ENCODE data around the gene SFXN3. TPM values are rescaled to one million over a fixed set of nuclear protein-coding genes. Genes with fewer than 3 reads are reported as not detected.

SFXN3 gene
- total RNA-seq, 1 experiment from 2014 or later: 35.8 TPM

GRCh38 chr10:101000127-101000914, 30.7 kb upstream of the SFXN3 start:
- no peak for DNase-seq (ENCODE audit: low spot score)

- peak; percentile 55 for DNase-seq (ENCODE audit: low spot score)
These were observed 29.9 kb upstream of the SFXN3 start for GRCh38 chr10:101000915-101001658.

DNA sequence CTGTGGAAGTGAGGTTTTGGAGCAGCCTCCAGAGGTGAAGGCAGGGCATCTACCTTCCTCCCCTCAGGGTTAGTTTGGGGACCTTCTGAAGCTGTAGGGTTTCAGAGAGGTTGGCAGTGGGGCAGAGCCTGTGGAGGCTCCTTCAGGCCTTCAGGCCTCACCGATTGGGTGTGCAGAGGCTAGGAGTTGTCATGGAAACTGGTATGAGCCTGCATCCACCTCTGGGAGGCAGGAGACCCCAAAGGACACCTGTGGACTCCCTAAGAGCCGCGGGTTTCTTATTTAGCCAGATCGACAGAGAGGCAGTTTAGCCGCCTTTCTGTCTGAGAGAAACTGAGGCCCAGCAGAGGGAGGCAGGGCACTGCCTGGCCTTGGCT, 29.4 kb upstream of the SFXN3 start:
- DNase-seq (ENCODE audit: low spot score): no peak

GRCh38 chr10:101002456-101002855, 28.6 kb upstream of the SFXN3 start:
- no peak for DNase-seq (ENCODE audit: low spot score)

- no peak for DNase-seq (ENCODE audit: low spot score)
These were observed 27.3 kb upstream of the SFXN3 start for GRCh38 chr10:101003639-101004206.

GRCh38 chr10:101005361-101005760, 25.7 kb upstream of the SFXN3 start:
- no peak for DNase-seq (ENCODE audit: low spot score)

DNA sequence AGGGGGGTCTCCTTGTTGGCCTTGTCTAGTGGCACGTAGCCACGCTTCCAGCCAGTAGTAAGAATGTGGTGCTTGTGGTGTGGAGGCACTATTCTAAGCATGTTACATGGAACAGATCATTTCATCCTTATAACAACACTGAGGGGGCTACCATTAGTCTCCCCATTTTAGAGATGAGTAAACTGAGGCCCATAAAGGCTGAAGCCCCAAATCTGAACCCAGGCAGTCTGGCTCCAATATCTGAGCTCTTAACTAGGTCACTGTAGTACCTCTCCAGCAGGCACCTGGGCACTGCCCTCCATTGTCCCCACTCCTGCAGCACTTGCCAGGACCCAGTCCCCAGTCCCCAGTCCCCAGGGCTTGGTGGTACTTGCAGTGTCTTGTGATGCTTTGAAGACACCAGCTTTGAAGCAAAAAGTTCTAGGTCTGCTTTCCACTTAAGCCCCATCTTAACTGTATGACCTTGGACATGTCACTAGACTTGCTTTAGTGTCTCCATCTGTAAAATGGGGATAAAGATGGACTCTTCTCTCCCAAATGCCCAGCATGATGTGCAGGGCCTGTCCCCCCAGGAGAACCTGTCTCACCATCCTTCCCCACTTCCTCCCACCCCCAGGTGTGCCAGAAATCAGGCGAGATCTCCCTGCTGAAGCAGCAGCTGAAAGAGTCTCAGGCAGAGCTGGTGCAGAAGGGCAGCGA, 25.0 kb upstream of the SFXN3 start:
- DNase-seq (ENCODE audit: low spot score): no peak

DNA sequence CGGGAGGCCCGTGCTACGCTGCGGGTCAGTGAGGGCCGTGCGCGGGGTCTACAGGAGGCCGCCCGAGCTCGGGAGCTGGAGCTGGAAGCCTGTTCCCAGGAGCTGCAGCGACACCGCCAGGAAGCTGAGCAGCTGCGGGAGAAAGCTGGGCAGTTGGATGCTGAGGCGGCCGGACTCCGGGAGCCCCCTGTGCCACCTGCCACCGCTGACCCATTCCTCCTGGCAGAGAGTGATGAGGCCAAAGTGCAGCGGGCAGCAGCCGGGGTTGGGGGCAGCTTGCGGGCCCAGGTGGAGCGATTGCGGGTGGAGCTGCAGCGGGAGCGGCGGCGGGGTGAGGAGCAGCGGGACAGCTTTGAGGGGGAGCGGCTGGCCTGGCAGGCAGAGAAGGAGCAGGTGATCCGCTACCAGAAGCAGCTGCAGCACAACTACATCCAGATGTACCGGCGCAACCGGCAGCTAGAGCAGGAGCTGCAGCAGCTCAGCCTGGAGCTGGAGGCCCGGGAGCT, 24.4 kb upstream of the SFXN3 start:
- no peak for DNase-seq (ENCODE audit: low spot score)

DNA sequence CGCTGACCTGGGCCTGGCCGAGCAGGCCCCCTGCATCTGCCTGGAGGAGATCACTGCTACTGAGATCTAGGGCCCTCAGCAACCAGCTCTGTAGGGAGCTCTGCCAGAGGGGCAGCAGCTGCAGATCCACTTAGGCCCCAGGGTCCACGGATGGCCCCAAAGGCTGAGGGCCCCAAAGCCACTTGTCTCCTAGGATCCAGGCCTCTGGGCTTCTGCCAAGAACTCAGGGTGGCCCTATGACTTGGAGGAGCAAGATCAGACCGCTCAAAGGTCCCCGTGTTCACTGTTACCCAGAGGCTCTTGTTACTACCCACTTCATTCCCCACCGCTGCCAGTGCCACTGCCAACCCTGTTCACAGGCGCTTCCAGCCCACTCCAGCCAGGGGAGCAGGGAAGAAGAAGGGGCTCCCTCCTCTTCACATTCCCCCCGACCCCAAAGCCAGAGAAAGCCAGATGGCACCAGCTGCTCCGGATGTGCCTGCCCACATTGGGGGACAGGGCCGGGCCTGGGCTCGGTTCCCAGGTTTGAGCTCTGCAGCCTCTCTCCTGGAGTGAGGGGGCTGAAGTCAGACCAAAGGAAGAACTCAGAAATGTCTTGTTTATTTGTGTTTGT, 23.8 kb upstream of the SFXN3 start:
- DNase-seq (ENCODE audit: low spot score): peak; percentile 45

DNA sequence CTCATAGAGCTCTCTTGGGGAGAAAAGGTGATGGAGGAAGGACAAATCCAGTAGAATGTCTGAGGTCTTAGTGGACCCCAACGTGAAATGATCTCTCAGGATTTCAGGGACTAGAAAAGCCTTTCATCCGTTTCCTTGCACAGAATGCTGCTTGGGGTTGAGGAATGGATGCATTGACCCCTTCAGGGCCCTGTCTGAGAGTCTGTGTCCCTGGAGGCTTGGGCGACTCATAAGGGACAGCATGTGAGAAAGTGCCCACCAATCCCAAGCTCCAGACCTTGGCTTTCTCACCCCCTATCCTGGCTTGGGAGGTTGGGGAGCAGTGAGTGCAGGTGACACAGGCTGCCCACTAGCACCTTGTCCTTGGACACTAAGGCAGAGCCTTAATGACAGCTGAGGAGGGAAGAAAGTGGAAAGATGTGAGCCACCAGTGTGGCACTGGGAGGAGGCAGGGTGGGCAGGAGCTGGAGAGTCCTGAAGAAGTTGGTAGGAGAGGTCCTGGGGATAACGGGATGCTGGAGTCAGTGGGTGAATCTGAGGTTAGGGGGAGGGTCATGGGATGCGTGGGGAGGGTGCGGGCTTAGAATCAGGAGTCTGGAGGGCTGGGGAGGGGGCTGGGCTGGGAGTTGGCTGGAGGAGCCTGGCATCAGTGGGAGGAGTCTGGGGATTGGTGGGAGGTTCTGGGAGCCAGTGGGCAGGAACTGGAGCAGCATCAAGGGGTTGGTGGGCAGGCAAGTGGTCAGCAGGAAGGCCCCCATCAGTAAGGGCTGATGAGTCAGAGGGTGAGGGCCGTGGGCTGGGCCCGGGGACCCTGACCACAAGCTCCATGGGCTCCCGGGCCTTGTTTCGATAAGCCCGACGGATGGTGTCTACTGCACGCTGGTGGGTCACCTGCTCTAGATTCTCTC, 22.9 kb upstream of the SFXN3 start:
- DNase-seq (ENCODE audit: low spot score): no peak

DNA sequence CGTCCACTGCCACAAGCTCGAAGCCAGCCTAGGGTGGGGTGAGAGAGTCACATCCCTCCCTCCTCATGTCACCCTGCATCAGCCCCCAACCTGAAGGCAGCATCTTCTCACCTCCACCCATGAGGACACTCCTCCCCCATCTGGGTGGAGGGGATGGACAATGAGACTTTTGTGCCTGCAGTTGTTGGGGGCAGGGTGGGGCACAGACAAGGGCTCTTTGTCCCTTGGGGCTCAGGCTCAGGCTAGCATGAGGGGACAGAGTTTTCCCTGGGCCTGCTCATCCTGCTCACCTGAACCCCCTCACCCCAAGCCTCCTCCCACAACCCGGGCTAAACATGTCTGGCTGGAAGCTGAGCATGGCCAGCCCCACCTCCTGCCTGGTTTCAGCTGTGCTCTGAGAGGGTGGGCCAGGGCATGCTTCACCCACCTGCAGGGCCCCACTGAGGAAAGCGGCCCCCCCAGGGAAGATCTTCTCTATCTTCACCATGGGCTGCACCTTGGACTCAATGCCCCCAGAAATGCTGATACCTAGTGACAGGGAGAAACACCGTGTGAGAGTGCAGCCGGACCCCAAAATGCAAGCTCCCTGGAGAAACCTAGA, 22.1 kb upstream of the SFXN3 start:
- DNase-seq (ENCODE audit: low spot score): no peak

DNA sequence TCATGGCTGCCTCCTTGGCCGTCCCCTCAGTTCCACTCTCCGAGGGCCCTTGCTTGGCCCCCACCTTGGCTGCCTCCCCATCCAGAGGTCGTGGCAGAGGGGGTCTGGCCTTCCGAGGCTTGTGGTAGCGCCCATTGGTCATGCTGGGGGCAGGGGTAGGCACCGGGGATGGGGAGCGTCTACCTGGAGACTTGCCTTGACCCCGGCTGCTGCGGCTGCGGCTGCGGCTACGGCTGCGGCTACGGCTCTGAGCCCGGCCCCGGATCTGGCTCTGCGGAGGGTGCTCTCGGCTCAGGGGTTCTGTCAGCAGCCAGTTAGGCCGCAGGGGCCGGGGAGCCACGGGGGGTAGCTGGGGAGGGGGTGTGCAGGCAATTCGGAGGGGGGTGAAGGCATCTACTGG, 20.7 kb upstream of the SFXN3 start:
- no peak for DNase-seq (ENCODE audit: low spot score)

- no peak for DNase-seq (ENCODE audit: low spot score)
These were observed 19.3 kb upstream of the SFXN3 start for GRCh38 chr10:101011517-101012423.

- DNase-seq (ENCODE audit: low spot score): peak; percentile 94
These were observed 18.3 kb upstream of the SFXN3 start for GRCh38 chr10:101012525-101013364.

GRCh38 chr10:101013365-101013825, 17.6 kb upstream of the SFXN3 start:
- DNase-seq (ENCODE audit: low spot score): no peak

DNA sequence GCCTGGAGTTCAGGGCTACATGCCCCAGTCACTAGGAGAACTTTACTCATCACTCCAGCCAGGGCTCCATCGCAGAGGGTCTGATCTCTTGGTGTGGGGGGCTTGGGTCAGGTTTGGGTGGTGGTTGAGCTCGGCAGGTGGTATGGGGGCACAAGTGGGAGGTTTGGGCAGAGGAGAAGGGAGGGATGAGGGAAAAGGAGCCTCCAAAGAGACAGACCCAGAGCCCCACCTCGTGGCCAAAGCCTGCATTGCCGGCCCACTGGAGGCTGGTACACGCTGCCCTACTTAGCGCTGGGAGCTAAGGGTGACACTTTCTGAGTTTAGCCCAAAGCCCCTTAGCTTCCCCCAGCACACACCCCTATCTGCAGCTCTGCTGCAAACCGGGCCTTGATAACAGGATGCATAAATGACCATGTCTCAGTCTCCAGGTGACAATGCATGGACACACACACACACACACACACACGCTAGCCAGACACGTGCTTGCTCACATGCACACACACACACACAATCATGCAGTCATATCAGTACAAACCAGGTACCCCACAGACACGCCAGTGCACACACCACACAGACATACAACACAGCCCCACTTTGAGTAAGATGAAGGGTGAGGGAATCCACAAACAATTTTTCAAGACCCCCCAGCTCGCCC, 16.7 kb upstream of the SFXN3 start:
- no peak for DNase-seq (ENCODE audit: low spot score)

DNA sequence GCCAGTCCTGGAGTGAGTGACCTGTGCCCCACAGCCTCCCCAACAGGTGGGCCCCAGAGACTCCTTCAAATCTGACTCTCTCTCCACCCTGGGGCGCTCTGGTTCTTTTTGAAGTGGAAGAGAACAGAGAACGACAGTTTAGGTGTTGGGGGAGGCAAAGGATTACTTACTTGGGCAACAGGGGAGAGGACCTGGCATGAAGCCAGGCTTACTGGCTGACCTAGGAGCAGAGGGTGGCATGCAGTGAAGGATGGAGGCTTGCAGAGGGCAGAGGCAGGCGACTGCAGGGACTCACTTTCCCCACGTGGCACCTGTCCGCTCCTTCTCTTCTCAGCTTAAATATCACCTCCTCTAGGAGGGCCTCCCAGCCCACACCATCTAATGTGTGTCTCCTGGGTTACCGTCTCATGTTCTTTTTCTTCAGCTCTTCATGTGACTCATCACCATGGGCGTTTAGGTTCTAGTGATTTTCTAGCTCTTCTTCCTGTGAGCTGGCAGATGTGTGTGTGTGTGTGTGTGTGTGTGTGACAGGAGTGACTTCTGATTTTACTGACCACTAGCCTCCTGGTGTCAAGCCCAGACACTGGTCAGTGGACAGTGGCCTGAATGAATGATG, 16.0 kb upstream of the SFXN3 start:
- peak; percentile 63 for DNase-seq (ENCODE audit: low spot score)
